OCI-LY7 (cell line): ENCODE results near the gene LRRC9. TPM values are rescaled to one million over a fixed set of nuclear protein-coding genes. Genes with fewer than 3 reads are reported as not detected.
"Not testable (repeated sequence)": the region's sequence is repeated elsewhere in the genome, so short reads cannot be mapped to it uniquely, and the experiment has no call there.

Source experiments
- BruUV-seq: library from RNA; stranded (reverse); fragments of 400-500 nt; replicated peaks from 2 replicates; lab custom pipeline; 2021; lab: Mats Ljungman, UMichigan
- CTCF ChIA-PET: fragments of 300-600 bp; sonication (Branson Sonifier 250); formaldehyde crosslinking; loops from one replicate; lab custom pipeline; 2022; ENCODE audit warnings: antibody characterized with exemption; ENCODE audit not compliant: unreplicated experiment; lab: Charles Lee
- POLR2A ChIA-PET: fragments of 300-600 bp; sonication (Branson Sonifier 250); formaldehyde crosslinking; loops from one replicate; lab custom pipeline; 2022; ENCODE audit warnings: antibody characterized with exemption; lab: Charles Lee
- DNase-seq: peaks from one replicate; pipeline ENCODE4 v3.0.0-alpha.2; 2015; ENCODE audit warnings: low spot score
- H2AFZ ChIP-seq: fragments of 200-600 bp; sonication (generic), shearing (Covaris generic); 2 replicates; pipeline ENCODE4 v1.6.1; 2014; ENCODE audit warnings: mild to moderate bottlenecking, antibody characterized with exemption, low read length, moderate library complexity
- H3K27ac ChIP-seq: fragments of 200-600 bp; sonication (generic); 2 replicates; pipeline ENCODE4 v1.5.1; 2014; ENCODE audit warnings: mixed run types, low read depth, mild to moderate bottlenecking, moderate library complexity, low read length, inconsistent platforms; ENCODE audit not compliant: poor library complexity, severe bottlenecking
- H3K36me3 ChIP-seq: fragments of 200-600 bp; sonication (generic); 2 replicates; pipeline ENCODE4 v1.6.1; 2014; ENCODE audit warnings: mild to moderate bottlenecking, antibody characterized with exemption, low read length, moderate library complexity, mixed read lengths; ENCODE audit not compliant: insufficient read depth
- H3K4me1 ChIP-seq: fragments of 200-600 bp; sonication (generic); 2 replicates; pipeline ENCODE4 v1.5.1; 2014; ENCODE audit warnings: mild to moderate bottlenecking, low read length; ENCODE audit not compliant: insufficient read depth, poor library complexity, severe bottlenecking
- H3K4me2 ChIP-seq: fragments of 200-600 bp; sonication (generic); 2 replicates; pipeline ENCODE4 v1.6.1; 2014; ENCODE audit warnings: mild to moderate bottlenecking, low read length
- H3K4me3 ChIP-seq: fragments of 200-600 bp; sonication (generic); 2 replicates; pipeline ENCODE4 v1.5.1; 2014; ENCODE audit warnings: mild to moderate bottlenecking, low read depth, low read length; ENCODE audit not compliant: poor library complexity, severe bottlenecking
- H3K79me2 ChIP-seq: fragments of 200-600 bp; sonication (generic); 2 replicates; pipeline ENCODE4 v1.6.1; 2016; ENCODE audit warnings: low read depth, mild to moderate bottlenecking, low read length, moderate library complexity, mixed read lengths; ENCODE audit not compliant: insufficient read depth
- H3K9me2 ChIP-seq: fragments of 200-600 bp; sonication (generic); 2 replicates; pipeline ENCODE4 v1.6.1; 2016; ENCODE audit warnings: mild to moderate bottlenecking, low read length, mixed read lengths; ENCODE audit not compliant: insufficient read depth
- H3K9me3 ChIP-seq: fragments of 200-600 bp; sonication (generic); 2 replicates; pipeline ENCODE4 v1.6.1; 2014; ENCODE audit warnings: mild to moderate bottlenecking, mixed run types, low read length, mixed read lengths
- H4K20me1 ChIP-seq: fragments of 200-600 bp; sonication (generic); 2 replicates; pipeline ENCODE4 v1.6.1; 2014; ENCODE audit warnings: mild to moderate bottlenecking, antibody characterized with exemption, low read length, moderate library complexity, mixed read lengths; ENCODE audit not compliant: insufficient read depth
- CTCF ChIP-seq: fragments of 200-600 bp; sonication (generic); conservative IDR thresholded peaks from 2 replicates; pipeline ENCODE4 v1.5.1; 2014; ENCODE audit warnings: mild to moderate bottlenecking, antibody characterized with exemption, low read length, moderate library complexity, mixed read lengths
- EZH2phosphoT487 ChIP-seq: fragments of 200-600 bp; sonication (generic); IDR thresholded peaks from 2 replicates; pipeline ENCODE4 v1.6.1; 2018; ENCODE audit warnings: low read depth, borderline replicate concordance, mild to moderate bottlenecking, mixed run types, antibody characterized with exemption, low read length, moderate library complexity, mixed read lengths
- intact Hi-C: fragments of 100-400 bp; cut with micrococcal nuclease; formaldehyde crosslinking; loops from one replicate; pipeline ENCODE4 v1.10.0; 2022; ENCODE audit not compliant: unreplicated experiment
- total RNA-seq, 2 experiments: library from RNA; depleted of rRNA in 1 of 2; stranded (reverse); fragments of >200 nt in 1 of 2; shearing (Covaris generic) in 1 of 2; gene quantifications; 2 replicates each; pipeline ENCODE4 v1.2.3, GENCODE V29; 2014 to 2022

LRRC9 gene
- total RNA-seq, 2 experiments from 2014 or later, result 0.65 TPM; not detected in 1

- H3K9me2 ChIP-seq, result no peaks in the 10 kb centered on the region
- no peak for DNase-seq
- no peak overlapping the region for H2AFZ ChIP-seq
- H3K79me2 ChIP-seq, result no peaks in the 10 kb centered on the region
- ChIA-PET CTCF (no interaction called here), POLR2A (interaction anchor here (0.5 to 1.7 kb wide), 3 partner anchors 10 to 48 kb away, joined by 3 to 4 read pairs (median 3); no protein-coding TSS in a partner anchor)
- intact Hi-C loops, result no loop called here
- TF ChIP-seq EZH2phosphoT487 (no peak), CTCF (no peak)
- no TSS peak for BruUV-seq
- no peak overlapping the region for H3K4me3 ChIP-seq
- no peaks in the 10 kb centered on the region for H4K20me1 ChIP-seq
- H3K27ac ChIP-seq, result no peak overlapping the region
- no peaks in the 10 kb centered on the region for H3K4me1 ChIP-seq
- H3K36me3 ChIP-seq, result no peaks in the 10 kb centered on the region
- no peaks in the 10 kb centered on the region for H3K9me3 ChIP-seq
- no peak overlapping the region for H3K4me2 ChIP-seq
These were observed 84.0 kb downstream of the LRRC9 start for GRCh38 chr14:60003991-60004390.

GRCh38 chr14:60008042-60008441 is 88.1 kb downstream of the LRRC9 start:
- H3K9me2 ChIP-seq, result no peaks in the 10 kb centered on the region
- BruUV-seq, result no TSS peak
- TF ChIP-seq EZH2phosphoT487, result no peak
- TF ChIP-seq CTCF, result no peak
- H2AFZ ChIP-seq, result no peak overlapping the region
- H3K4me2 ChIP-seq, result no peak overlapping the region
- no peaks in the 10 kb centered on the region for H3K4me1 ChIP-seq
- no peak for DNase-seq
- no peaks in the 10 kb centered on the region for H3K36me3 ChIP-seq
- no peaks in the 10 kb centered on the region for H3K79me2 ChIP-seq
- no peaks in the 10 kb centered on the region for H3K9me3 ChIP-seq
- CTCF ChIA-PET, result no interaction called here
- POLR2A ChIA-PET, result interaction anchor here (0.7 to 1.2 kb wide), 5 partner anchors 8 to 549 kb away, joined by 3 to 6 read pairs (median 3); no protein-coding TSS in a partner anchor
- no peaks in the 10 kb centered on the region for H4K20me1 ChIP-seq
- no peak overlapping the region for H3K27ac ChIP-seq
- intact Hi-C loops, result no loop called here
- H3K4me3 ChIP-seq, result no peak overlapping the region

GRCh38 chr14:60010263-60010662 is 90.3 kb downstream of the LRRC9 start:
- H3K4me2 ChIP-seq, H3K27ac ChIP-seq, POLR2A ChIA-PET, H4K20me1 ChIP-seq, H3K4me1 ChIP-seq, H3K9me2 ChIP-seq, H2AFZ ChIP-seq, intact Hi-C loops, BruUV-seq, H3K79me2 ChIP-seq, H3K4me3 ChIP-seq, H3K9me3 ChIP-seq, H3K36me3 ChIP-seq, CTCF ChIA-PET, DNase-seq: not testable (repeated sequence)
